Thyroid gland (tissue), 4 donors: ENCODE results near the gene SMARCC1.

Source experiments
- POLR2A ChIP-seq, 2 donors: fragments of 450-650 bp; IDR thresholded peaks; one replicate each; pipeline ENCODE4 v1.6.1; 2017; ENCODE audit warnings: antibody characterized with exemption in 2 of 2, mild to moderate bottlenecking in 2 of 2, moderate library complexity in 1 of 2
- TF ChIP-seq, protein P1 (sequence below), 6 experiments: fragments of 200-600 bp in 3 of 6; fragments of 450-650 bp in 3 of 6; sonication (generic) in 3 of 6; IDR thresholded peaks; one replicate each; pipeline ENCODE4 v1.5.1; 2016 to 2019; ENCODE audit warnings: antibody characterized with exemption in 6 of 6, mild to moderate bottlenecking in 2 of 6, inconsistent platforms in 1 of 6, moderate library complexity in 1 of 6

DNA sequence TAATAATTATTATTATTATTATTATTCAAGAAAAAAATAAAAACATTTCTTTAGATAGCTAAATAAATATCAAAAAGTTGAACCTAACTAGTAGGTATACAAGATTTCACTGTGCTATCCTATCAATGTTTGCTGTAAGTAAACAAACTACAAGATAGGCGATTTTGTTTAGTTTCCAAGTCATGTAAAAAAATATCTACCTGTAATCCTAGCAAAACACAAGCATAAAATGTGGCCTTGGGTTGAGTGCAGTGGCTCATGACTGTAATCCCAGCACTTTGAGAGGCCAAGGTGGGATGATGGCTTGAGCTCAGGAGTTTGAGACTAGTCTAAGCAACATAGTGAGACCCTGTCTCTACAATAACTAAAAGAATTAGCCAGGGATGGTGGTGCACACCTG lies 131.4 kb downstream of the SMARCC1 start:
- TF ChIP-seq, protein P1, sequence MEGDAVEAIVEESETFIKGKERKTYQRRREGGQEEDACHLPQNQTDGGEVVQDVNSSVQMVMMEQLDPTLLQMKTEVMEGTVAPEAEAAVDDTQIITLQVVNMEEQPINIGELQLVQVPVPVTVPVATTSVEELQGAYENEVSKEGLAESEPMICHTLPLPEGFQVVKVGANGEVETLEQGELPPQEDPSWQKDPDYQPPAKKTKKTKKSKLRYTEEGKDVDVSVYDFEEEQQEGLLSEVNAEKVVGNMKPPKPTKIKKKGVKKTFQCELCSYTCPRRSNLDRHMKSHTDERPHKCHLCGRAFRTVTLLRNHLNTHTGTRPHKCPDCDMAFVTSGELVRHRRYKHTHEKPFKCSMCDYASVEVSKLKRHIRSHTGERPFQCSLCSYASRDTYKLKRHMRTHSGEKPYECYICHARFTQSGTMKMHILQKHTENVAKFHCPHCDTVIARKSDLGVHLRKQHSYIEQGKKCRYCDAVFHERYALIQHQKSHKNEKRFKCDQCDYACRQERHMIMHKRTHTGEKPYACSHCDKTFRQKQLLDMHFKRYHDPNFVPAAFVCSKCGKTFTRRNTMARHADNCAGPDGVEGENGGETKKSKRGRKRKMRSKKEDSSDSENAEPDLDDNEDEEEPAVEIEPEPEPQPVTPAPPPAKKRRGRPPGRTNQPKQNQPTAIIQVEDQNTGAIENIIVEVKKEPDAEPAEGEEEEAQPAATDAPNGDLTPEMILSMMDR (IDR thresholded peaks at IDR 0.05), result no peak
- no peak for TF ChIP-seq POLR2A (IDR thresholded peaks at IDR 0.05)
